A549 (cell line): ENCODE data around the gene SGSM2. TPM values are rescaled to one million over a fixed set of nuclear protein-coding genes. Genes with fewer than 3 reads are reported as not detected.

ENCODE experiments used
- ATAC-seq, 2 experiments: fragments of 200-7000 bp in 1 of 2; fragments of >200 bp in 1 of 2; cut with Nextera tagmentation in 1 of 2; cut with Tn5 transposase in 1 of 2; 3 replicates each; pipeline versions ENCODE4 v1.8.0 to v1.9.1; 2018 to 2020; ENCODE audit warnings: mild to moderate bottlenecking in 1 of 2, moderate library complexity in 1 of 2
- CTCF ChIA-PET: fragments of 300-600 bp; sonication (Branson Sonifier 250); formaldehyde crosslinking; extraction: SDS; loops from one replicate; lab custom pipeline; 2021; ENCODE audit warnings: antibody characterized with exemption, inconsistent platforms; lab: Yijun Ruan, JAX
- POLR2A ChIA-PET: fragments of 350-600 bp; formaldehyde crosslinking; extraction: SDS; loops from one replicate; lab custom pipeline; 2021; ENCODE audit warnings: antibody characterized with exemption, inconsistent platforms; lab: Yijun Ruan, JAX
- DNase-seq, 2 experiments: peaks; one replicate each; pipeline versions ENCODE4 v3.0.0 to v3.0.0-alpha.2; 2011 to 2016; ENCODE audit warnings: low read depth in 1 of 2, low spot score in 1 of 2
- FAIRE-seq: peaks from 2 replicates; lab custom pipeline; 2011; peaks lifted over from hg19 to GRCh38; lab: Jason Lieb, UNC
- H3K27ac ChIP-seq, 2 experiments: fragments of >200 bp; sonication (Bioruptor Twin); formaldehyde crosslinking; 3 replicates each; pipeline ENCODE4 v1.5.1; 2016 to 2017
- H3K4me1 ChIP-seq: fragments of >200 bp; sonication (Bioruptor Twin); formaldehyde crosslinking; 3 replicates; pipeline ENCODE4 v1.6.1; 2016
- H3K4me2 ChIP-seq: fragments of >200 bp; sonication (Bioruptor Twin); formaldehyde crosslinking; 3 replicates; pipeline ENCODE4 v1.6.1; 2016
- H3K4me3 ChIP-seq: fragments of >200 bp; sonication (Bioruptor Twin); formaldehyde crosslinking; 3 replicates; pipeline ENCODE4 v1.5.1; 2016
- H3K9me3 ChIP-seq: fragments of >200 bp; sonication (Bioruptor Twin); formaldehyde crosslinking; 3 replicates; pipeline ENCODE4 v1.6.1; 2016
- ATOH8 ChIP-seq: fragments of 250-450 bp; sonication (Bioruptor Pico); IDR thresholded peaks from 2 replicates; pipeline ENCODE4 v1.5.0; 2020; ENCODE audit warnings: low read depth, mild to moderate bottlenecking, moderate library complexity
- CEBPB ChIP-seq, 2 experiments: fragments of >200 bp in 1 of 2; sonication (Bioruptor Twin) in 1 of 2; formaldehyde crosslinking in 1 of 2; IDR thresholded peaks; 2 replicates each; pipeline ENCODE4 v1.6.1; 2012 to 2016
- CHD2 ChIP-seq: fragments of 150-350 bp; IDR thresholded peaks from 2 replicates; pipeline ENCODE4 v1.6.1; 2014; ENCODE audit warnings: low read length; ENCODE audit not compliant: partially characterized antibody
- CTCF ChIP-seq: fragments of >200 bp; sonication (Bioruptor Twin); formaldehyde crosslinking; IDR thresholded peaks from 3 replicates; pipeline ENCODE4 v1.5.1; 2016
- ESRRA ChIP-seq: fragments of 150-350 bp; IDR thresholded peaks from 2 replicates; pipeline ENCODE4 v1.6.1; 2014; ENCODE audit warnings: mild to moderate bottlenecking, low read length, borderline replicate concordance
- FOSL2 ChIP-seq, 2 experiments: fragments of 450-650 bp in 1 of 2; fragments of >200 bp in 1 of 2; sonication (Bioruptor Twin) in 1 of 2; formaldehyde crosslinking; IDR thresholded peaks; 2 replicates each; pipeline versions ENCODE4 v1.5.0 to v1.6.1; 2016 to 2020; ENCODE audit warnings: mild to moderate bottlenecking in 1 of 2, moderate library complexity in 1 of 2
- FOXS1 ChIP-seq: fragments of 250-450 bp; sonication (Bioruptor Pico); IDR thresholded peaks from 2 replicates; pipeline ENCODE4 v1.5.0; 2020; ENCODE audit warnings: mild to moderate bottlenecking, moderate library complexity
- HDAC2 ChIP-seq: fragments of 200-600 bp; sonication (generic); IDR thresholded peaks from 2 replicates; pipeline ENCODE4 v1.6.1; 2016
- HEYL ChIP-seq: fragments of 250-450 bp; sonication (Bioruptor Pico); IDR thresholded peaks from 2 replicates; pipeline ENCODE4 v1.8.0; 2021; ENCODE audit warnings: mild to moderate bottlenecking, moderate library complexity
- HMGXB4 ChIP-seq: fragments of 250-450 bp; sonication (Bioruptor Pico); IDR thresholded peaks from 2 replicates; pipeline ENCODE4 v1.5.0; 2021; ENCODE audit warnings: mild to moderate bottlenecking, moderate library complexity, borderline replicate concordance
- JUN ChIP-seq, 2 experiments: fragments of >200 bp; sonication (Bioruptor Twin); formaldehyde crosslinking; IDR thresholded peaks; 2 replicates in 1 of 2; 3 replicates in 1 of 2; pipeline ENCODE4 v1.6.1; 2016 to 2017
- JUNB ChIP-seq: fragments of >200 bp; sonication (Bioruptor Twin); formaldehyde crosslinking; IDR thresholded peaks from 2 replicates; pipeline ENCODE4 v1.6.1; 2016
- MAFK ChIP-seq: fragments of 450-650 bp; IDR thresholded peaks from 2 replicates; pipeline ENCODE4 v1.6.1; 2014; ENCODE audit not compliant: partially characterized antibody
- MAZ ChIP-seq: fragments of 150-350 bp; IDR thresholded peaks from 2 replicates; pipeline ENCODE4 v1.6.1; 2014; ENCODE audit warnings: antibody characterized with exemption, low read depth, low read length, borderline replicate concordance
- MYC ChIP-seq: IDR thresholded peaks from 2 replicates; pipeline ENCODE4 v1.6.1; 2012; ENCODE audit warnings: mild to moderate bottlenecking, inconsistent platforms, low read length, improper control_type of control experiment, borderline replicate concordance
- NFE2L2 ChIP-seq: fragments of 150-350 bp; conservative IDR thresholded peaks from 2 replicates; pipeline ENCODE4 v1.6.1; 2014; ENCODE audit warnings: low read length
- PHF8 ChIP-seq: fragments of 200-600 bp; sonication (generic); IDR thresholded peaks from 2 replicates; pipeline ENCODE4 v1.6.1; 2016; ENCODE audit warnings: low read depth, mild to moderate bottlenecking, antibody characterized with exemption, moderate library complexity, borderline replicate concordance
- POLR2A ChIP-seq: IDR thresholded peaks from 2 replicates; pipeline ENCODE4 v1.6.1; 2012; ENCODE audit warnings: mild to moderate bottlenecking, low read length
- POLR2AphosphoS2 ChIP-seq: conservative IDR thresholded peaks from 2 replicates; pipeline ENCODE4 v1.6.1; 2012; ENCODE audit warnings: low read length, improper control_type of control experiment, inconsistent platforms
- RAD21 ChIP-seq, 2 experiments: fragments of >200 bp in 1 of 2; sonication (Bioruptor Twin) in 1 of 2; formaldehyde crosslinking in 1 of 2; IDR thresholded peaks in 1 of 2; conservative IDR thresholded peaks in 1 of 2; 2 replicates in 1 of 2; 3 replicates in 1 of 2; pipeline ENCODE4 v1.6.1; 2012 to 2018; ENCODE audit warnings: inconsistent platforms in 1 of 2
- RARB ChIP-seq: fragments of 250-450 bp; sonication (Bioruptor Pico); IDR thresholded peaks from 2 replicates; pipeline ENCODE4 v1.8.0; 2021; ENCODE audit warnings: mild to moderate bottlenecking, moderate library complexity
- RCOR1 ChIP-seq: fragments of 150-350 bp; IDR thresholded peaks from 2 replicates; pipeline ENCODE4 v1.6.1; 2014; ENCODE audit warnings: antibody characterized with exemption, low read length, low read depth
- RFX5 ChIP-seq: fragments of 450-650 bp; IDR thresholded peaks from 2 replicates; pipeline ENCODE4 v1.7.1; 2014; ENCODE audit warnings: antibody characterized with exemption, mild to moderate bottlenecking, moderate library complexity
- SMC3 ChIP-seq: fragments of >200 bp; sonication (Bioruptor Twin); formaldehyde crosslinking; IDR thresholded peaks from 3 replicates; pipeline ENCODE4 v1.6.1; 2018; ENCODE audit warnings: inconsistent platforms
- USF2 ChIP-seq: fragments of 450-650 bp; IDR thresholded peaks from 2 replicates; pipeline ENCODE4 v1.6.1; 2014; ENCODE audit warnings: antibody characterized with exemption
- ZC3H11A ChIP-seq: fragments of 450-650 bp; IDR thresholded peaks from 2 replicates; pipeline ENCODE4 v1.6.1; 2014; ENCODE audit warnings: antibody characterized with exemption, mild to moderate bottlenecking
- ZNF302 ChIP-seq: fragments of 250-450 bp; sonication (Bioruptor Pico); IDR thresholded peaks from 2 replicates; pipeline ENCODE4 v1.9.0; 2021; ENCODE audit warnings: inconsistent platforms, mild to moderate bottlenecking, moderate library complexity
- whole genome bisulfite sequencing: methylation state at CpG from one replicate; pipeline ENCODE4 v1.1.6; 2017; ENCODE audit errors: missing lambda C conversion rate; 5-methylcytosine and 5-hydroxymethylcytosine counted together
- polyA plus RNA-seq, 4 experiments: library from polyadenylated mRNA; depleted of rRNA in 3 of 4; stranded (reverse); fragments of >200 nt; fragmentation: RNase III in 1 of 4; extraction: RNeasy Plus Mini Kit Qiagen cat#74134 plus additional on column Dnase treatment in 1 of 4; gene quantifications; 2 replicates in 3 of 4; 3 replicates in 1 of 4; pipeline ENCODE4 v1.2.3, GENCODE V29; 2011 to 2017

SGSM2 gene
- polyA plus RNA-seq, 2 of the 4 experiments (the other 2 are of a cell fraction): 24.9 to 53.3 TPM

GRCh38 chr17:2406271-2406902 is 69.1 kb downstream of the SGSM2 start:
- Histone ChIP-seq H3K9me3 (no peaks in the 10 kb centered on the region), H3K4me3 (no peak overlapping the region), H3K27ac (peak overlapping the region; percentile 69 to 89), H3K4me1 (peaks cover 54% of the 10 kb centered on the region), H3K4me2 (peak overlapping the region; percentile 67)
- DNase-seq (peak in 1 of 2 experiments; percentile 70), ATAC-seq (peak; percentile 0 to 5; a peak in 4 of 6 replicates), FAIRE-seq (no peak)
- POLR2A ChIA-PET: interaction anchor here (0.7 to 2.1 kb wide), 5 partner anchors 10 to 105 kb away, joined by 3 to 27 read pairs (median 7); partner anchors contain the start of genes METTL16, SMG6 and SRR
- WGBS: 59% methylated on average over 8 of the region's 8 CpGs
- CTCF ChIA-PET: interaction anchor here (0.5 to 28.1 kb wide), 8 partner anchors 9 to 352 kb away, joined by 3 to 1099 read pairs (median 8); no protein-coding TSS in a partner anchor
- TF ChIP-seq PHF8 (no peak), MAZ (no peak), CEBPB (IDR thresholded peaks at IDR 0.05) (no peak), ESRRA (no peak), ZC3H11A (no peak), RCOR1 (no peak), HDAC2 (no peak), NFE2L2 (no peak), ZNF302 (CRISPR knock-in tag) (no peak), POLR2A (no peak), RFX5 (no peak), RARB (no peak), HMGXB4 (CRISPR knock-in tag) (no peak), CTCF (no peak)

- H3K9me3 ChIP-seq: no peaks in the 10 kb centered on the region
- ATAC-seq (peak; percentile 81 to 85), DNase-seq (peak; percentile 75 to 89), FAIRE-seq (peak; percentile 94)
- POLR2A ChIA-PET: interaction anchor here (0.7 to 2.1 kb wide), 5 partner anchors 9 to 104 kb away, joined by 3 to 27 read pairs (median 7); partner anchors contain the start of genes METTL16, SMG6 and SRR
- CTCF ChIA-PET: interaction anchor here (0.5 to 28.1 kb wide), 10 partner anchors 9 to 353 kb away, joined by 3 to 1099 read pairs (median 6); no protein-coding TSS in a partner anchor
- H3K4me1 ChIP-seq: peaks cover 54% of the 10 kb centered on the region
- TF ChIP-seq HEYL (CRISPR knock-in tag) (no peak), MAFK (peak; percentile 68), JUN (IDR thresholded peaks at IDR 0.05) (0 out of 5 replicates have a peak, but pooled peaks of 1 of the 2 experiments have one; percentile 28), FOSL2 (IDR thresholded peaks at IDR 0.05) (no peak), FOSL2 (CRISPR knock-in tag; IDR thresholded peaks at IDR 0.05) (peak; percentile 33; the same call in 1 of the 2 replicates), RARB (no peak), CHD2 (no peak), ATOH8 (no peak), MYC (no peak), FOXS1 (no peak), JUNB (no peak), RAD21 (conservative IDR thresholded peaks at IDR 0.05 in 1 of 2, IDR thresholded peaks at IDR 0.05 in 1 of 2) (no peak), POLR2AphosphoS2 (no peak), SMC3 (no peak), USF2 (0 out of 2 replicates have a peak, but pooled peaks have one; percentile 0)
- no peak overlapping the region for H3K4me3 ChIP-seq
- H3K27ac ChIP-seq: peak overlapping the region; percentile 69 to 89
- 15% methylated on average over 15 of the region's 15 CpGs for WGBS
- H3K4me2 ChIP-seq: peak overlapping the region; percentile 67
Observed at GRCh38 chr17:2406903-2407790, 69.8 kb downstream of the SGSM2 start.
